Upper lobe of left lung (tissue), 4 donors: ENCODE results near the gene PTPRZ1.

Source experiments
- EP300 ChIP-seq, 4 donors: sonication (generic); formaldehyde crosslinking; IDR thresholded peaks; one replicate each; pipeline ENCODE4 v1.5.1; 2017; ENCODE audit warnings: antibody characterized with exemption in 4 of 4, control low read depth in 2 of 4
- POLR2A ChIP-seq, 4 donors: fragments of 450-650 bp; IDR thresholded peaks; one replicate each; pipeline ENCODE4 v1.5.1; 2016 to 2017; ENCODE audit warnings: antibody characterized with exemption in 4 of 4, mild to moderate bottlenecking in 2 of 4
- POLR2AphosphoS5 ChIP-seq, 2 donors: sonication (generic); formaldehyde crosslinking; IDR thresholded peaks; one replicate each; pipeline ENCODE4 v1.5.1; 2017; ENCODE audit warnings: antibody characterized with exemption in 2 of 2
- TF ChIP-seq, protein P1 (sequence below), 6 experiments: fragments of 450-650 bp in 4 of 6; fragments of 200-600 bp in 2 of 6; sonication (generic) in 2 of 6; IDR thresholded peaks; one replicate each; pipeline ENCODE4 v1.5.1; 2016 to 2019; ENCODE audit warnings: antibody characterized with exemption in 6 of 6

DNA sequence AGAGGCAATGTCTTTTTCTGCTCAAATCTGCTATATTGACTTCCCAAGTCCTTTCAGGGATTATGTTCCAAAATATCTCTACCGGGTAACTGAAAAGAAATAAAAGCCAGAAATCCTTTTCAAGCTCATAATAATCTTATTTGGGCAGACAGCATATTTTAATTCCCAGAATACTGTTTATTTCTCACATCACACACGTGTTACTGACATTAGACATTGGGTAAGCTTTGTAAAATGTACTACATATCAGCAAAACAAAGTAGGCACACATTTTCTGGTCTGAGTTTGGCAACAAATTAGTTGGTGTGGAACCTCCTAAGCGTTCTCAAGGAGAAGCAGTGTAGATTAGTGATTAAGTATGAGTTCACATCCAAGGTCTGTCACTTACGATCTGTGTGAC lies 10.4 kb upstream of the PTPRZ1 start:
- TF ChIP-seq, protein P1, sequence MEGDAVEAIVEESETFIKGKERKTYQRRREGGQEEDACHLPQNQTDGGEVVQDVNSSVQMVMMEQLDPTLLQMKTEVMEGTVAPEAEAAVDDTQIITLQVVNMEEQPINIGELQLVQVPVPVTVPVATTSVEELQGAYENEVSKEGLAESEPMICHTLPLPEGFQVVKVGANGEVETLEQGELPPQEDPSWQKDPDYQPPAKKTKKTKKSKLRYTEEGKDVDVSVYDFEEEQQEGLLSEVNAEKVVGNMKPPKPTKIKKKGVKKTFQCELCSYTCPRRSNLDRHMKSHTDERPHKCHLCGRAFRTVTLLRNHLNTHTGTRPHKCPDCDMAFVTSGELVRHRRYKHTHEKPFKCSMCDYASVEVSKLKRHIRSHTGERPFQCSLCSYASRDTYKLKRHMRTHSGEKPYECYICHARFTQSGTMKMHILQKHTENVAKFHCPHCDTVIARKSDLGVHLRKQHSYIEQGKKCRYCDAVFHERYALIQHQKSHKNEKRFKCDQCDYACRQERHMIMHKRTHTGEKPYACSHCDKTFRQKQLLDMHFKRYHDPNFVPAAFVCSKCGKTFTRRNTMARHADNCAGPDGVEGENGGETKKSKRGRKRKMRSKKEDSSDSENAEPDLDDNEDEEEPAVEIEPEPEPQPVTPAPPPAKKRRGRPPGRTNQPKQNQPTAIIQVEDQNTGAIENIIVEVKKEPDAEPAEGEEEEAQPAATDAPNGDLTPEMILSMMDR (IDR thresholded peaks at IDR 0.05): no peak
- TF ChIP-seq POLR2AphosphoS5 (IDR thresholded peaks at IDR 0.05) (no peak), EP300 (IDR thresholded peaks at IDR 0.05) (no peak), POLR2A (IDR thresholded peaks at IDR 0.05) (no peak)
